Stimulated activated CD8-positive, alpha-beta memory T cell treated with anti-CD3 and anti-CD28 coated beads, Interleukin-15, amount 100 ng/mL, for 24 hours (primary cell): ENCODE results near the gene SPAG16.
"Not testable (repeated sequence)": the region's sequence is repeated elsewhere in the genome, so short reads cannot be mapped to it uniquely, and the experiment has no call there.

Source experiments
- DNase-seq: peaks from one replicate; pipeline ENCODE4 v3.0.0-alpha.2; 2020; ENCODE audit warnings: low read depth

Gene SPAG16

GRCh38 chr2:213545481-213545880, 261.2 kb downstream of the SPAG16 start:
- no peak for DNase-seq

- no peak for DNase-seq
These were observed 261.8 kb downstream of the SPAG16 start for GRCh38 chr2:213545964-213546475.

GRCh38 chr2:213551526-213551925, 267.3 kb downstream of the SPAG16 start:
- no peak for DNase-seq

GRCh38 chr2:213559053-213559452, 274.8 kb downstream of the SPAG16 start:
- DNase-seq = no peak

- no peak for DNase-seq
These were observed 277.5 kb downstream of the SPAG16 start for GRCh38 chr2:213561759-213562158.

- no peak for DNase-seq
These were observed 278.4 kb downstream of the SPAG16 start for GRCh38 chr2:213562539-213563180.

- no peak for DNase-seq
These were observed 282.6 kb downstream of the SPAG16 start for GRCh38 chr2:213566846-213567245.

- DNase-seq = no peak
These were observed 325.4 kb downstream of the SPAG16 start for GRCh38 chr2:213609570-213610170.

GRCh38 chr2:213627054-213627710, 342.9 kb downstream of the SPAG16 start:
- no peak for DNase-seq

GRCh38 chr2:213627835-213628460, 343.7 kb downstream of the SPAG16 start:
- no peak for DNase-seq

GRCh38 chr2:213640738-213641425, 356.6 kb downstream of the SPAG16 start:
- no peak for DNase-seq

- no peak for DNase-seq
These were observed 360.7 kb downstream of the SPAG16 start for GRCh38 chr2:213644926-213645325.

- DNase-seq = no peak
These were observed 364.9 kb downstream of the SPAG16 start for GRCh38 chr2:213649176-213649575.

GRCh38 chr2:213664817-213665216, 380.6 kb downstream of the SPAG16 start:
- DNase-seq = no peak

GRCh38 chr2:213669657-213670056, 385.4 kb downstream of the SPAG16 start:
- DNase-seq = no peak

- DNase-seq = no peak
These were observed 394.4 kb downstream of the SPAG16 start for GRCh38 chr2:213678437-213679218.

- DNase-seq = no peak
These were observed 395.6 kb downstream of the SPAG16 start for GRCh38 chr2:213679894-213680293.

GRCh38 chr2:213682276-213682675, 398.0 kb downstream of the SPAG16 start:
- no peak for DNase-seq

GRCh38 chr2:213688133-213688532, 403.9 kb downstream of the SPAG16 start:
- DNase-seq = no peak

GRCh38 chr2:213688825-213689224, 404.6 kb downstream of the SPAG16 start:
- not testable (repeated sequence) for DNase-seq

GRCh38 chr2:213689585-213689984, 405.3 kb downstream of the SPAG16 start:
- no peak for DNase-seq
